GM21786 (cell line): ENCODE data around the gene TCHP.
"Not testable (repeated sequence)": the region's sequence is repeated elsewhere in the genome, so short reads cannot be mapped to it uniquely, and the experiment has no call there.

Experiments
- ATAC-seq: cut with Tn5 transposase; IDR thresholded peaks from one replicate; pipeline ENCODE4 v1.9.1; 2021; ENCODE audit not compliant: unreplicated experiment

The TCHP gene

GRCh38 chr12:109878749-109879148 is 21.3 kb upstream of the TCHP start:
- no peak for ATAC-seq

GRCh38 chr12:109879351-109880042 is 20.6 kb upstream of the TCHP start:
- no peak for ATAC-seq

GRCh38 chr12:109880043-109880931 is 19.8 kb upstream of the TCHP start, which contains the start of gene GLTP:
GLTP (minus strand) TSS chr12:109880541; CDS start chr12:109880374, 167 bp downstream.
- peak; percentile 88 for ATAC-seq

GRCh38 chr12:109880938-109881337 is 19.1 kb upstream of the TCHP start:
- no peak for ATAC-seq

DNA sequence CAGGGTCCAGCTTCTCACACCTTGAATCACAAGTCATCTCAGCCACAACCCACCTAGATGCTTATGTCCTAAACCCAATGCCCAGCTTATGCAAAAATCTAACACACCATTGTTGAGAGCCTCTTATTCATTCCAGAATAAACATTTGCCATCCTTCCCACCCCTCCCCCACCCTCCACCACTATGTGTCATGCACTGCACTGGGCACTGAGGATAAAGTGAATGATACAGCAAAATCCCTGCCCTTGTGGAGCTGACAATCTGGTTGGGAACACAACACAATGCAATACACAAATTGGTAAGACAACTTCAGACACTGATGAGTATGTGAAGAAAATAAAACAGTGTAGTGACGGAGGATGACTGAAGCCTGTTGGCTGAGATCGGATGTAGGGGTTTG is 18.3 kb upstream of the TCHP start:
- ATAC-seq = no peak

GRCh38 chr12:109883461-109883860 is 16.6 kb upstream of the TCHP start:
- ATAC-seq = no peak

- ATAC-seq = no peak
Measured at GRCh38 chr12:109885616-109886015, 14.5 kb upstream of the TCHP start.

GRCh38 chr12:109888179-109889020 is 11.7 kb upstream of the TCHP start:
- no peak for ATAC-seq

DNA sequence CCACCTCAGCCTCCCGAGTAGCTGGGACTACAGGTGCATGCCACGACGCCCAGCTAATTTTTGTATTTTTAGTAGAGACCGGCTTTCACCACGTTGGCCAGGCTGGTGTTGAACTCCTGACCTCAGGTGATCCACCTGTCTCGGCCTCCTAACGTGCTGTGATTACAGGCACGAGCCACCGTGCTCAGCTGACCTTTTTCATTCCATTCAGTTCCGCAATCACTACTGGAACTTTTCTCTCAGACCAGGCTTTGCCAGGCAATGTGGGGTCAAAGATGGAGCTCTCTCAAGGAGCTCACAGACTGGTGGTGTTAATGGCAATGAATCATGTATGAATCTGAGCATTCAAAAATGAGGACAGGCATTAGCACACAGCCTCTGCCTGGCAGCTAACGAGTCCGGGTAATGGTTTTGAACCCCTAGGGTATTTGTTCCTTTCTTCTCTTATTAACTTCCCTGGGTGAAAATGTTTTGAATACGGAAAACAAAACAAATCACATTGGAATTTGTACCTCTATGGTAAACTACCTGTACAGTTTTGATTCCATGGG is 9.4 kb upstream of the TCHP start:
- ATAC-seq = no peak

- ATAC-seq = not testable (repeated sequence)
Measured at GRCh38 chr12:109891731-109892130, 8.3 kb upstream of the TCHP start.

DNA sequence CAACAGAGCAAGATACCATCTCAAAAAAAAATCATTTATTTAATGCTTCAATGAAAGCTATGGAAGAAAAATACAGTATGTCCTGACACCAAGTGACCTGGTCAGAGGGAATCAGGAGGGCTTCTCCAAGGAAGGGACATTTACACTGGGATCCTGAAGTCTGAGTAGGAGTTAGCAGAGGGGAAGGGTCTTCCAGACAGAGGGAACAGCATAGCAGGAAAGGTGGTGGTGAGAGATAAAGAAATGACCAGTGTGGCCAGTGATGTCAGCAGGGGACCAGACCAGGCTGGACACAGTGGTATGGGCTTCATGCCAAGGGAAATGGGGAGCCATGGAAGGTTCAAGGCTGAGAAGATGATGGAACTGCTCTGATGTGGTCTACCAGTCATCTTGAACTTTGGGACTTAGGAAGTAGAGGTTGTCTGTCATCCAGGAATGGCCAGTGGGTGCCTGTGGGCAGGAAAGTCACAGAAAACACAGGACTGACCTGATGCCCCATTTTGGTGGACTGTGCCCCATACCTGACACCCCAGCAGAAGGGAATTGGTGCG is 7.8 kb upstream of the TCHP start:
- no peak for ATAC-seq

DNA sequence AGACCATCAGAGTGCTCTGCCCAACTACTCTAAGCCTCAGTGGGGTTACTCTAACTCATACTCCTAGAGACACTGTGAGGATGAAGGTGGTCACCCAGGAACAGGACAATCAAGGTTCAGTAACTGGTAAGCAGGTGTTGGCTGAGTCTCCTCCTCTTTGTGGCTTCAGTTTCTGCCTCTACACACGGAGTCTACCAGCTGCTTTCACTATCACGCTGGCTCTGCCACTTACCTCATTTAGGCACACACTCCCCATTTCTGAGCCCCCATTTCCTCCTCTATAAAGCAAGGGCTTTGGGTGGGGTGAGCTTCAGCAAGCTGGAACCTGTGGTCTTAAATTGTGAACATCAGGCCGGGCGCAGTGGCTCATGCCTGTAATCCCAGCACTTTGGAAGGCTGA is 7.3 kb upstream of the TCHP start:
- ATAC-seq = peak; percentile 77

GRCh38 chr12:109893261-109893995 is 6.6 kb upstream of the TCHP start:
- no peak for ATAC-seq

DNA sequence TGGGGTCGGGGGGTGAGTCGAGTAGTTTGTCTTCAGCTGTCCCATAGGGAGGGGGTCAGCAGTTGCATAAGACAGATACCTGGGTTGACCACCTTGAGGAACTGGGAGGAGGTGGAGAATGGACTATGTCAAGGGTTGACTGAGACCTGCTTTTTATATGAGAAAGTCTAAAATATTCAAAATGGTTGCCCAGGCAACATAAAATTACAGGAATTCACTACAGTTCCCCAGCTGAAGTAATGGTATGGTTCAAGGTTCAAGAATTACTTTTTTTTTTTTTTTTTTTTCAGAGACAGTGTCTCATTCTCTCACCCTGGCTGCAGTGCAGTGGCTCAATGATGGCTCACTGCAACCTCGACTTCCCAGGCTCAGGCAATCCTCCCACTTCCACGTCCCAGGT is 5.1 kb upstream of the TCHP start:
- ATAC-seq = no peak

GRCh38 chr12:109896188-109896587 is 3.9 kb upstream of the TCHP start:
- ATAC-seq = no peak

GRCh38 chr12:109897029-109897428 is 3.0 kb upstream of the TCHP start:
- ATAC-seq = no peak

DNA sequence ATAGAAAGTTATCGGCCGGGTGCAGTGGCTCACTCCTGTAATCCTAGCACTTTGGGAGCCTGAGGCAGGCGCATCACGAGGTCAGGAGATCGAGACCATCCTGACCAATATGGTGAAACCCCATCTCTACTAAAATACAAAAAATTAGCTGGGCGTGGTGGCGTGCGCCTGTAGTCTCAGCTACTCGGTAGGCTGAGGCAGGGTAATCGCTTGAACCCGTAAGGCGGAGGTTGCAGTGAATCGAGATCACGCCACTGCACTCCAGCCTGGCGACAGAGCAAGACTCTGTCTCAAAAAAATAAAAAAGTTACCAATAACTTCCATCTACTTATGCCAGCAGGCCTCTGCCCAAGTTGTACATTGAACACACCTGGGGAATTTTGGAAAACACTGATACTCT is 729 bp upstream of the TCHP start:
- not testable (repeated sequence) for ATAC-seq

GRCh38 chr12:109900752-109901580 is 892 bp downstream of the TCHP start:
- no peak for ATAC-seq

DNA sequence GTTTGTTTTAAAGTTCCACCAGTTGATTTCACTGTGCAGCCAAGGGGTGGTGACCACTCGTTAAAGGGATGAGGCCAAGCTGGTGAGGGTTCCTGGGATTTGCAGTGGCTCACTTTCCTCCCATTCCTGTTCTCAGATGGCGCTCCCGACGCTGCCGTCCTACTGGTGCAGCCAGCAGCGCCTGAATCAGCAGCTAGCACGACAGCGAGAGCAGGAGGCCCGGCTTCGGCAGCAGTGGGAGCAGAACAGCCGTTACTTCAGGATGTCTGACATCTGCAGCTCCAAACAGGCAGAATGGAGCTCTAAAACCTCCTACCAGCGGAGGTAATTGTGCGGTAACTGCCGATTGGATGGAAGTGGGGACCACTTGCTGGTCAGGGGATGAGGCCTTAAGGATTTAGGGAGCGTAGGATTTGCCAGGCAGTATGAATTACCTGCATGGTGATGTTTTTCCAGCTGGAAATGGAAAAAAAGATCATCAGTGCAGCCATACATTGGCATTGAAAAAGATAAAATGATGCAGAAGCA is 2.9 kb downstream of the TCHP start:
- ATAC-seq = no peak
